ENCODE data around the gene NHLRC1. TPM values are rescaled to one million over a fixed set of nuclear protein-coding genes. Genes with fewer than 3 reads are reported as not detected.
"Not testable (repeated sequence)": the region's sequence is repeated elsewhere in the genome, so short reads cannot be mapped to it uniquely, and the experiment has no call there.

NHLRC1 gene
- total RNA-seq, 1 donor from 2014 or later = 0.26 TPM

DNA sequence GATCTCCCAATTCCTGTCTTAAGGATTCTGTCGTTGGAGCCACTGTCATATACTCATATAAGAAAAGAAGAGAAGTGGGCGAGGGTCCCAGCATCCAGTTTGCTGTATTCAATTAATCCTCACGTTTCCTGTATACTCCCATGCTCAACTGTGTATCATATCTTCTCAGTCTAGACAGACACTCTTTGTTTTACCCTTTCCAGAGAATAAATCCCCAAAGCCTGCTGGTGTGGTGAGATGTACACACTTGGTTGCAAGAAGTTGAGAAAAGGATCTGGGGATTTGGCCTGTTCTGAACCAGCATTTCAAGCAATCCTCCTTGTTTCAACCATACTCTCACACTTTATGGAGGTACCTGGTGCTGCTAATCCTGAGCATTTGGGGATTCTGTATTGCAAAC is 29.3 kb upstream of the NHLRC1 start:
- H3K27ac Mint-ChIP-seq = no peak overlapping the region
- H3K9me3 Mint-ChIP-seq = peaks cover 6% of the 10 kb centered on the region
- H3K4me3 Mint-ChIP-seq = no peak overlapping the region
- H3K36me3 Mint-ChIP-seq (ENCODE audit: low read depth) = peaks cover 4% of the 10 kb centered on the region
- intact Hi-C loops (cut with micrococcal nuclease) = no loop called here
- DNase-seq = no peak
- peaks cover 27% of the 10 kb centered on the region for H3K4me1 Mint-ChIP-seq
- peaks cover 4% of the 10 kb centered on the region for H3K27me3 Mint-ChIP-seq

DNA sequence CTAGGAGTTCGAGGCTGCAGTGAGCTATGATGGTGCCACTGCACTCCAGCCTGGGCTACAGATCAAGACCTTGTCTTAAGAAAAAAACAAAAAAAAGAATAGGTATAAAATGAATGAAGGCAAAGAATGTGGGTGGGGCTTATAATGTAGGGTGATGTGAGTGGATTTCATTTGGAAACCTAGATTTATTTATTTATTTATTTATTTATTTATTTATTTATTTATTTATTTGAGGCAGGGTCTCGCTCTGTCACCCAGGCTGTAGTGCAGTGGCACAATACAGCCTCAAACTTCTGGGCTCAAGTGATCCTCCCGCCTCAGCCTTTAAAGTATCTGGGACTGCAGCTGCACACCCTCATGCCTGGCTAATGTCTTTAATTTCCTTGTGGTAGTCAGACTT is 28.9 kb upstream of the NHLRC1 start:
- intact Hi-C loops (cut with micrococcal nuclease); H3K9me3 Mint-ChIP-seq: not testable (repeated sequence)
- H3K4me1 Mint-ChIP-seq = peaks cover 27% of the 10 kb centered on the region

DNA sequence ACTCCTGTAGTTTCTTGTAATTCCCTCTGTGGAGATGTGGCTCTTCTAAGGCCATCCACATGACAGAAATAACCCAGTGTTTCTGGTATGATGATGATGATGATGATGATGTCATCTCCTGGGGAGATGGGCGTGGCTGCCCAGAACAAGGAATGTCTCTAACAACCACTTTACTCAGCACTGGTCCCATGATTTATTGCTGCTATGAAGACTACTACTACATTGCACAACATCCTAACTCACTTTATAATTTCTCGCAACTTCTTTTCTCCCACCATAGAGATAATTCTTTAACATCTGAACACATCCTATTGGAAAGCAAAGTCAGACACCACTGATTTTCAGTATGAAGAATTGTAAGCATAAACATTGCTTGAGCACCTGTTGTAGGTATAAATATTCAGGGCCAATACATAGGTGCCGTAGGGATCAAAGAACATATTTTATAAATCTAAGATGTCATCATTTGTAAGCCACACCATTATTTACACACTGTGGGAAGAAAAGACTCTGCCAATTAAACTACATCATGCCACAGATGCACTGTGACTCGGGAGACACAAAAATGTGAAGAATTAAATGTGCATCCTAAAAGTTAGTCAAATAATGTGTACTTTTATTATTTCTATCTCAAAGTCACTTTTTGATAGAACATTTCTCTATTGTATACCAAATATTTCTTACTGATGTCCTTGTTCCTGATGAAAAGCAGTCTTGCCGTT is 26.0 kb upstream of the NHLRC1 start:
- peaks cover 15% of the 10 kb centered on the region for H3K4me1 Mint-ChIP-seq
- peaks cover 4% of the 10 kb centered on the region for H3K36me3 Mint-ChIP-seq (ENCODE audit: low read depth)
- no peak overlapping the region for H3K27ac Mint-ChIP-seq
- H3K9me3 Mint-ChIP-seq = peaks cover 6% of the 10 kb centered on the region
- intact Hi-C loops (cut with micrococcal nuclease) = no loop called here
- DNase-seq = no peak
- H3K4me3 Mint-ChIP-seq = no peak overlapping the region
- H3K27me3 Mint-ChIP-seq = no peaks in the 10 kb centered on the region

More for the DNA sequence above, 28.9 kb upstream of the NHLRC1 start:
- not testable (repeated sequence) for H3K27ac Mint-ChIP-seq; H3K4me3 Mint-ChIP-seq; H3K27me3 Mint-ChIP-seq; H3K36me3 Mint-ChIP-seq (ENCODE audit: low read depth); DNase-seq

DNA sequence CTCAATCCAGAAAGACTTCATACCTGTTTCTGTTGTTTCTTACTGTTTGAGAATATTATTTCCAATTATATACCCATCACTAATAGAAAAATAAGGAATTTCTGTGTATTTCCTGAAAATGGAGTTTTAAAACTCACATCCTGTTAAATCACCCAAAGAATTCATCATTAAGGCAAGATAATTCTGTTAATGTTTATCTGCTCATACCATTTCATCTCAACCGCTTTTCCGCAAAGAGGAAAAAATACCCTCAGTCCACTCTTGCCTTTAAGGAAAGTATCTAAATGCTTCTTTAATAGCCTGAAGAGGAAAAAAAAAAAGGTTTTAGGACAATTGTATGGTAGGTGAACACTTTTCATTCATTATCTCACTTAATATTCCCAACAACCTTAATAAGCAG is 25.1 kb upstream of the NHLRC1 start:
- intact Hi-C loops (cut with micrococcal nuclease) = no loop called here
- H3K4me3 Mint-ChIP-seq = no peak overlapping the region
- H3K27ac Mint-ChIP-seq = no peak overlapping the region

DNA sequence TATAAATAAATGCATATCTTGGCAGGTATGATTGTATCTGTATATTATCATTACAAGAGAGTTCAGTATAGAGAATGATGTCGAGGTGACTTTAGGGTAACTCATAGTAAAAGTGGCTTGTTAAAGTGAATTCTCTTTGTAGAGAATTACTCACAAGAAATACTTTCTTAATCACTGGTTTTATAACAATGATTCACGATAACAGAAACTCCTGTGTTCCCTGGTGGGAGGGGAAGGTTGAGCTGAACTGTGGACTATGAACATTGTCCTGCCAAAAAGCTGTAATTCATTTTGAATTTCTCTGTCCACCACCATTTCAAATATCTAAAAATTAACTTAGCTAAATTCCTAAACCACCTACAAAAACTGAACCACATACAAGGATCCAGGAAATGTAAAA is 24.7 kb upstream of the NHLRC1 start:
- Mint-ChIP-seq H3K36me3 (ENCODE audit: low read depth) (peaks cover 4% of the 10 kb centered on the region), H3K4me1 (peaks cover 7% of the 10 kb centered on the region), H3K27me3 (no peaks in the 10 kb centered on the region), H3K4me3 (no peak overlapping the region), H3K27ac (no peak overlapping the region), H3K9me3 (no peaks in the 10 kb centered on the region)
- intact Hi-C loops (cut with micrococcal nuclease) = no loop called here
- no peak for DNase-seq

More for the DNA sequence above, 25.1 kb upstream of the NHLRC1 start:
- Mint-ChIP-seq H3K9me3 (peaks cover under 1% of the 10 kb centered on the region), H3K27me3 (no peaks in the 10 kb centered on the region), H3K36me3 (ENCODE audit: low read depth) (peaks cover 4% of the 10 kb centered on the region), H3K4me1 (peaks cover 9% of the 10 kb centered on the region)
- no peak for DNase-seq

DNA sequence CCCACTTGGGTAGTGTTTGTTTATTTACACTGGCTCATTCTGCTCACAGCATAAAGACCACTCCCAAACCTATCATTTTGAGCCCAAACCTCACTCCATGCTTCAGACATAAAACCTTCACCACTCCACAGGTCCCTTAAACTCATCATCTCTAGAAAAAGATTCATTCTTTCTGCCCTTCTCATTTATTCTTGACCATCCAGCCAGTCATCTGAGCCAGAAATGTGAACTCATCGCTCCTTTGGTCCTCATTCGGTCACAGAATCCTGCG is 20.0 kb upstream of the NHLRC1 start:
- no peak for DNase-seq
- peaks cover 2% of the 10 kb centered on the region for H3K4me1 Mint-ChIP-seq
- H3K27ac Mint-ChIP-seq = no peak overlapping the region
- no peaks in the 10 kb centered on the region for H3K27me3 Mint-ChIP-seq
- peaks cover 3% of the 10 kb centered on the region for H3K36me3 Mint-ChIP-seq (ENCODE audit: low read depth)
- H3K9me3 Mint-ChIP-seq = no peaks in the 10 kb centered on the region
- intact Hi-C loops (cut with micrococcal nuclease) = no loop called here
- H3K4me3 Mint-ChIP-seq = no peak overlapping the region

DNA sequence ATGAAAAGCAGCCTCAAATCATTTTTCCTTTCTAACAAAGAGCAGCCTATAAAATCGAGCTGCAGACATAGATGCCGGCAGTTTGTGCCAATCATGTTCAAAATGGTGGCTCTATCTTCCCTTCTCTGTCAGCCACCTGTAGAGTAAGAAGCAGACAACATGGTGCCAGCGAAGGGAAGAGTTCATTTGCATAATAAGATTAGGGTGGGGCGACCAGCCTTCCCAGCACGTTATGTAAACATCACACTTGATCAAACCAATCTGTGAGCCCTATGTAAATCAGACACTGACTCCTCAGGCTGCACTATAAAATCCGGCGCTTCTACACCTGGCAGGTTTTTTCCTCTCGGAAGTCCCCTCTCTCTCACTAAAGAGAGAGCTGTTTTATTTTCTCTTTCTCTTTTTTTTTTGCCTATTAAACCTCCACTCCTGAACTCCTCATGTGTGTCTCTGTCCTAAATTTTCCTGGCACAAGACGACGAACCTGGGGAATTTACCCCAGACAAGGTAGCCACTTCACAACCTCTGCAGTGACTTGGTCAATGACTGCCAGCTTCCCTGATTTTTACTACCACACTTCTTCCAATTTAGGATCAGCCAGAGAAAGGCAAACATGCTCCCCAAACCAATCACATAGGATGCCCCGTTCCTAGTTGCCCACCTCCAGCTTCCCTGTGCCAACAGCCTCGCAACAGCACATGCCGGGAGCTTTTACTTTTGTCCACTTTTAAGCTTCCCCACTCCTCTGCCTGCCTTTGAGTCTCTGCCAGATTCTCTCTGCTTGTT is 19.5 kb upstream of the NHLRC1 start:
- H3K27ac Mint-ChIP-seq = no peak overlapping the region
- H3K36me3 Mint-ChIP-seq (ENCODE audit: low read depth) = peaks cover 3% of the 10 kb centered on the region
- H3K27me3 Mint-ChIP-seq = no peaks in the 10 kb centered on the region
- DNase-seq = no peak
- H3K9me3 Mint-ChIP-seq = no peaks in the 10 kb centered on the region
- intact Hi-C loops (cut with micrococcal nuclease) = no loop called here
- no peak overlapping the region for H3K4me3 Mint-ChIP-seq
- H3K4me1 Mint-ChIP-seq = no peaks in the 10 kb centered on the region

DNA sequence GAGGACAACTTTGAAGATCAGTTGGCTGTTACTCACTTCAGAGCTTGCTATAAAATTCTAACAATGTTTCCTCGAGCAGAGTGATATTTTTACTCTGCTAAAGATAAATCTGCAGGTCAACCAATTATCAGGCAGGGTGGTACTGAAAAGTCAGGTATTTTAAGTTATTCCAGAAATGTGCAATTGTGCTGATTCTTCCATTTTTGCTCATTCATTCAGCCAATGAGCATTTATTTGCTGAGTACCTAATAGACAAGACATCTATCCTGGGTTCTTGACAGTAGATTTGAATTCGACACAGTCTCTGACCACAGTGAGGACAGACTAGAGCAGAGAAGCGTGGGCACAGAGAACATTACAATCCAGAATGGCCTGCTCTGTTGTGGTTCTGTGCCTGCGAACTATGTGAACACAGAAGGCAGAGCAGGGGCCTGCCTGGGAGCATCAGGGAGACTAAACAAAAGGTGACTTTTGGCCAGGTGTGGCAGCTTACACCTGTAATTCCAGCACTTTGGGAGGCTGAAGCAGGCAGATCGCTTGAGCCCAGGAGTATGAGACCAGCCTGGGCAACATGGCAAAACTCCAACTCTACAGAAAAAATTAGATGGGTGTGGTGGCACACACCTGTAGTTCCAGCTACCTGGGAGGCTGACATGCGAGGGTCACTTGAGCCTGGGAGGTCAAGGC is 17.6 kb upstream of the NHLRC1 start:
- Mint-ChIP-seq H3K4me3 (no peak overlapping the region), H3K4me1 (no peaks in the 10 kb centered on the region), H3K9me3 (no peaks in the 10 kb centered on the region), H3K27me3 (no peaks in the 10 kb centered on the region), H3K27ac (no peak overlapping the region), H3K36me3 (ENCODE audit: low read depth) (peaks cover 3% of the 10 kb centered on the region)
- intact Hi-C loops (cut with micrococcal nuclease) = no loop called here
- DNase-seq = no peak

DNA sequence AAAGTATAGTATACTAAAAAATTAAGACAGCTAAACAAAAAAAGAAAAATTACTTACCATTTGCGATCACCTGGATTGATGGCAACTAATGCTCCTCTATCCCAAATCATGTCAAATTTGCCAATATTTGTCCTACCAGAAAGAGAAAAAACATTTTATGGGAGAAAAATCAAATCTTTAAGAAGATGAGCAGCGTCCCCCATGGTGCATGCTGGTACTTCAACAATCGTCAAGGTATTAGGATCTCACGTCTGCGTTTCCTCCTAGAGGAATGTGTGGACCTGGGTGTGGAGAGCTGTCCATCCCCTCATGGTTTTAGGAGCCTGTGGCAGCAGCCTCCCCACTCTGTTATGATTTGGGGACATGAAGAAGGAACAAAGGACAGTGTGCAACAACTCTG is 16.4 kb upstream of the NHLRC1 start:
- Mint-ChIP-seq H3K9me3 (no peaks in the 10 kb centered on the region), H3K4me3 (no peak overlapping the region), H3K36me3 (ENCODE audit: low read depth) (peaks cover 3% of the 10 kb centered on the region), H3K27ac (no peak overlapping the region), H3K4me1 (peaks cover 2% of the 10 kb centered on the region), H3K27me3 (no peaks in the 10 kb centered on the region)
- no peak for DNase-seq
- intact Hi-C loops (cut with micrococcal nuclease) = no loop called here

DNA sequence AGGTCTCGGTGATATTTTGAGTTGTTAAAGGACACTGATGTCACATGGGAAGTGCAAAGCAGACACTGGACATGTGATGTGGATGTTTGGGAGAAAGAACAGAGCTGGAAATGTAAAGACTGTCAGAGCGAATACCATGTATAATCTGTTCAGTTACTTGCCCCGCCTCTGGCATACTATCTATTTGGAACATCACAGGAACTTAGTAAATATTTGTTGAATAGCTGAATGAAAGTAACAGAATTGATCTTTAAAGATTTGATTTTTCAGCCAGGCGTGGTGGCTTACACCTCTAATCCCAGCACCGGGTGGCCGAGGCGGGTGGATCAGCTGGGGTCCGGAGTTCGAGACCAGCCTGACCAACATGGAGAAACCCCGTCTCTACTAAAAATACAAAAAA is 13.8 kb upstream of the NHLRC1 start:
- peaks cover 4% of the 10 kb centered on the region for H3K36me3 Mint-ChIP-seq (ENCODE audit: low read depth)
- no peak overlapping the region for H3K4me3 Mint-ChIP-seq
- no peak overlapping the region for H3K27ac Mint-ChIP-seq
- H3K27me3 Mint-ChIP-seq = no peaks in the 10 kb centered on the region
- intact Hi-C loops (cut with micrococcal nuclease) = no loop called here
- no peak for DNase-seq
- H3K4me1 Mint-ChIP-seq = peaks cover 2% of the 10 kb centered on the region
- H3K9me3 Mint-ChIP-seq = no peaks in the 10 kb centered on the region

DNA sequence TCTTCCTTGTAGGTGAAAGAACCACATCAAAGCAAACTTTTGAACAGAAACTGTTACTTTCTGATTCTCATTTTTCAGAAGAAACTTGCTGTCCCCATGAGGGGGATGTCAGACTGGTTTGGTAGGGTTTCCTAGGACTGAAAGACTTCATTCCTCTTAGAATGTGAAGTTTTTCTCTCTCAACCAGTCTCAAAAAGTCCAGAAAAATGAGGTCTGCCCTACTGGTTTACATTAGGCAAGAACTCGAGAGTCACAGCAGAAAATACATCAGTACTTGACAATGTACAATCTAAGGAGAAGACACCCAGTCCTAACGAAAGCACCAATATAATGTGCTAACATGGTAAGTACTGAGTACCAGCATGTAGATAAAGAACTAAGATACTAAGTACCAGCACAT is 12.7 kb upstream of the NHLRC1 start:
- intact Hi-C loops (cut with micrococcal nuclease) = no loop called here
- DNase-seq = no peak
- Mint-ChIP-seq H3K27ac (no peak overlapping the region), H3K27me3 (no peaks in the 10 kb centered on the region), H3K36me3 (ENCODE audit: low read depth) (peaks cover 4% of the 10 kb centered on the region), H3K9me3 (no peaks in the 10 kb centered on the region), H3K4me1 (peaks cover 2% of the 10 kb centered on the region), H3K4me3 (no peak overlapping the region)

DNA sequence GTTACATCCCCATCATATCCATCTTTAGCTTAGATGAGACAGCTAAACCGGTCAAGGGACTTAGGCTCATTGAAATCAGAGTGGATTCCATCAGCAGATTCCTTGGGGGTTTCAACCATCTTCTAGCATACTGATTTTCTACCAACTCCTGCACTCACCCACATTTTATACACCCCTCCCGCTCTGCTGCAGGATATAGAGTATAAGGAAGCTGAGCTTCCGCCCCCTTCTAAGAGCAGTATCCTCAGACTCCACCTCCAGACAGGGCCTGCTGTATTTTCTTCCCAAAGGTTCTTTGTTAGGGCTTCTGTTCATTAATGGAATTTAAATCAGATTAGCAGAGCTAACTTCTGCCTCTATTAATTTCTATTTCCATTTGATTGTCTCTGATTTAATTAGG is 9.9 kb upstream of the NHLRC1 start:
- H3K4me3 Mint-ChIP-seq = no peak overlapping the region
- no peaks in the 10 kb centered on the region for H3K9me3 Mint-ChIP-seq
- intact Hi-C loops (cut with micrococcal nuclease) = no loop called here
- H3K27ac Mint-ChIP-seq = no peak overlapping the region
- H3K4me1 Mint-ChIP-seq = peaks cover 2% of the 10 kb centered on the region
- DNase-seq = no peak
- peaks cover 7% of the 10 kb centered on the region for H3K27me3 Mint-ChIP-seq
- H3K36me3 Mint-ChIP-seq (ENCODE audit: low read depth) = peaks cover 2% of the 10 kb centered on the region

DNA sequence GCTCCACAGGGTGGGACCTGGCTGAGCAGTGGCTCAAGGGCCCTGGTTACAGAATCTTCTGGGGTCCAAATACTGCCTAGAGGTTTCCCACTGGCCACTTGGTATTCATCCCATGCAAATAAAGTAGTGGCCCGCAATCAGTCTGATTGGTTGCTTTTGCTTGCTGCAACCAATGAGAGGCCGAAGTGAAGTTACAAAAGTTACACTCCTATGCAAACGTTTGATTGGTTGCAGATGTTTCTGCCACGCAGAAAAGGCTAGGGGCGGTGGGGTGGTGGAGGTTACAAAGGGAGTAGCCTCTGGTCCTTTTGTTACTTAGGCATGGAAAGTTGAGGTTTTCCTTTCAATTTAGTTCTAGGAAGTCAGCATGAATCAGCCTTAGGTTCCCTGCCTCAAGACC is 3.6 kb upstream of the NHLRC1 start:
- peaks cover 11% of the 10 kb centered on the region for H3K4me1 Mint-ChIP-seq
- H3K4me3 Mint-ChIP-seq = no peak overlapping the region
- DNase-seq = no peak
- no peaks in the 10 kb centered on the region for H3K9me3 Mint-ChIP-seq
- no peak overlapping the region for H3K27ac Mint-ChIP-seq
- intact Hi-C loops (cut with micrococcal nuclease) = no loop called here
- peaks cover 39% of the 10 kb centered on the region for H3K27me3 Mint-ChIP-seq
- no peaks in the 10 kb centered on the region for H3K36me3 Mint-ChIP-seq (ENCODE audit: low read depth)

DNA sequence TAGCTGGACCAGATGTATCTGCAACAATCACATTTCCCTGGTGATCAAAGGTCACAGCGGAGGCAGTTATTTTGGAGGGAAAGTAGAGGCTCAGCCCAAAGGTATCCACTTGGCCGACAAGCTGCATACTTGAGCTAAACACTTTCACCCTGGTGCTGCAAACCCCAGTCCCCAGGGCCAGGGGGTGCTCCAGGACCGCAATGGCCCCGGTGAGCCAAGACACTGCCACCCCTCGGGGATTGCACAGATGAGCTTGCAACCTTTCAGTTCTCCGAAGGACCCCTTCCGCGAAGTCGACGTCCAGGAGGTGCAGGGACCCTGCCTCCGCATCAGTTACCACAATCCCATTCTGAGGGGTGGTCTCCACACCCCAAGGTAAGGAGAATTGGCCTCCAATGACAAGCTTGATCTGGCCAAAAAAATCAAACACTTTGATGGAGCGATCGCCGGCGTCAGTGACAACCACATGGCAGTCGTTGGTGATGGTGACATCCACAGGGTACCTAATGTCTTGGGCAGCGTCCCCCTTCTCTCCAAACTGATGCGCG is 823 bp downstream of the NHLRC1 start:
- H3K9me3 Mint-ChIP-seq = no peaks in the 10 kb centered on the region
- DNase-seq = no peak
- H3K36me3 Mint-ChIP-seq (ENCODE audit: low read depth) = no peaks in the 10 kb centered on the region
- no peak overlapping the region for H3K27ac Mint-ChIP-seq
- intact Hi-C loops (cut with micrococcal nuclease) = loop anchor here (2.0 kb wide), 1 partner anchor 33 kb away; the partner anchor contains the start of genes KDM1B and TPMT
- peak overlapping the region; percentile 52 for H3K4me3 Mint-ChIP-seq
- H3K27me3 Mint-ChIP-seq = peaks cover 66% of the 10 kb centered on the region
- peaks cover 11% of the 10 kb centered on the region for H3K4me1 Mint-ChIP-seq
